Liver (tissue), 3 donors: ENCODE measurements around the gene CDK13.

ENCODE experiments used
- ATF3 ChIP-seq: IDR thresholded peaks from 2 replicates; pipeline ENCODE4 v1.6.1; 2016; ENCODE audit warnings: antibody characterized with exemption
- CTCF ChIP-seq: fragments of 150-350 bp; IDR thresholded peaks from 2 replicates; pipeline ENCODE4 v1.5.1; 2017; ENCODE audit warnings: improper control_type of control experiment, low read depth, low read length; ENCODE audit not compliant: missing input control
- FOXA1 ChIP-seq: IDR thresholded peaks from 2 replicates; pipeline ENCODE4 v1.6.1; 2016; ENCODE audit warnings: antibody characterized with exemption
- MAX ChIP-seq: IDR thresholded peaks from 2 replicates; pipeline ENCODE4 v1.6.1; 2016; ENCODE audit warnings: antibody characterized with exemption
- RAD21 ChIP-seq, 2 donors: IDR thresholded peaks; 2 replicates each; pipeline ENCODE4 v1.6.1; 2016; ENCODE audit warnings: antibody characterized with exemption in 2 of 2, mild to moderate bottlenecking in 2 of 2
- TAF1 ChIP-seq: conservative IDR thresholded peaks from 2 replicates; pipeline ENCODE4 v1.6.1; 2016; ENCODE audit warnings: antibody characterized with exemption, mild to moderate bottlenecking
- YY1 ChIP-seq: IDR thresholded peaks from 2 replicates; pipeline ENCODE4 v1.6.1; 2016; ENCODE audit warnings: antibody characterized with exemption, mild to moderate bottlenecking
- donor health status: healthy.
- donor health status: healthy.

- no peak for TF ChIP-seq CTCF
- TF ChIP-seq TAF1, result no peak
- TF ChIP-seq FOXA1, result no peak
- TF ChIP-seq YY1, result no peak
- no peak for TF ChIP-seq ATF3
- TF ChIP-seq RAD21 (IDR thresholded peaks at IDR 0.05), result no peak
- TF ChIP-seq MAX, result no peak
These were observed 593 bp downstream of the CDK13 start for GRCh38 chr7:39950473-39951225.
